K562 (cell line): ENCODE measurements around the gene EVC. TPM values are rescaled to one million over a fixed set of nuclear protein-coding genes. Genes with fewer than 3 reads are reported as not detected.

Source experiments
- ATAC-seq: fragments of 200-7000 bp; cut with Tn5 transposase; 3 replicates; pipeline ENCODE4 v1.9.1; 2020; ENCODE audit warnings: moderate library complexity
- BruUV-seq: library from RNA; stranded (reverse); fragments of 400-500 nt; replicated peaks from 2 replicates; lab custom pipeline; 2021; lab: Mats Ljungman, UMichigan
- CTCF ChIA-PET: fragments of 300-600 bp; formaldehyde crosslinking; extraction: SDS; loops from one replicate; lab custom pipeline; 2021; ENCODE audit warnings: low intra/inter-chr PET ratio; lab: Yijun Ruan, JAX
- POLR2A ChIA-PET: fragments of 300-600, 350-650 bp; sonication (Branson Sonifier 250); formaldehyde crosslinking; extraction: SDS; loops from one replicate; lab custom pipeline; 2021; ENCODE audit warnings: antibody characterized with exemption, inconsistent platforms; lab: Yijun Ruan, JAX
- DNase-seq, 4 experiments: peaks; one replicate each; pipeline versions ENCODE4 v3.0.0 to v3.0.0-alpha.2; 2011 to 2018; ENCODE audit warnings: low spot score in 3 of 4, mixed read lengths in 3 of 4; ENCODE audit errors: extremely low read depth in 1 of 4
- FAIRE-seq: peaks from 2 replicates; lab custom pipeline; 2011; peaks lifted over from hg19 to GRCh38; lab: Jason Lieb, UNC
- H2AFZ ChIP-seq: 2 replicates; pipeline ENCODE4 v1.6.0; 2011; ENCODE audit warnings: low read depth, low read length, control low read depth, inconsistent platforms
- H3K27ac ChIP-seq: fragments of 200-600 bp; 3 replicates; pipeline ENCODE4 v1.8.0; 2011; ENCODE audit warnings: low read depth, mild to moderate bottlenecking, control low read depth, inconsistent platforms, low read length, moderate library complexity, mixed read lengths; ENCODE audit errors: extremely low read depth
- H3K27me3 ChIP-seq, 2 experiments: fragments of 300-600 bp in 1 of 2; 2 replicates in 1 of 2; 3 replicates in 1 of 2; pipeline versions ENCODE4 v1.6.0 to v1.8.0; 2011; ENCODE audit warnings: inconsistent platforms in 2 of 2, low read length in 2 of 2, mild to moderate bottlenecking in 1 of 2, mixed read lengths in 1 of 2, moderate library complexity in 1 of 2; ENCODE audit not compliant: control insufficient read depth in 2 of 2, insufficient read depth in 2 of 2
- H3K36me3 ChIP-seq: fragments of 300-600 bp; 3 replicates; pipeline ENCODE4 v1.8.0; 2011; ENCODE audit warnings: mild to moderate bottlenecking, low read length, inconsistent platforms; ENCODE audit not compliant: control insufficient read depth, insufficient read depth
- H3K4me1 ChIP-seq, 2 experiments: fragments of 200-600 bp in 1 of 2; replicated peaks in 1 of 2; 2 replicates in 1 of 2; 3 replicates in 1 of 2; pipeline versions ENCODE4 v1.5.1 to v1.8.0; 2011; ENCODE audit warnings: inconsistent platforms in 2 of 2, low read length in 2 of 2, mild to moderate bottlenecking in 1 of 2, mixed read lengths in 1 of 2, moderate library complexity in 1 of 2; ENCODE audit not compliant: control insufficient read depth in 2 of 2, insufficient read depth in 2 of 2
- H3K4me2 ChIP-seq: 2 replicates; pipeline ENCODE4 v1.6.1; 2011; ENCODE audit warnings: low read length, control low read depth, inconsistent platforms, mixed read lengths; ENCODE audit not compliant: insufficient read depth
- H3K4me3 ChIP-seq: fragments of 200-600 bp; sonication (generic), shearing (Covaris generic); 2 replicates; pipeline ENCODE4 v1.5.1; 2016; ENCODE audit warnings: control low read depth, inconsistent platforms
- H3K79me2 ChIP-seq: fragments of 200-600 bp; 3 replicates; pipeline ENCODE4 v1.8.0; 2011; ENCODE audit warnings: low read length, inconsistent platforms; ENCODE audit not compliant: control insufficient read depth, insufficient read depth
- H3K9ac ChIP-seq, 2 experiments: 2 replicates each; pipeline versions ENCODE4 v1.6.0 to v1.6.1; 2011; ENCODE audit warnings: low read depth in 2 of 2, low read length in 2 of 2, control low read depth in 1 of 2, inconsistent platforms in 1 of 2, mild to moderate bottlenecking in 1 of 2, mixed read lengths in 1 of 2; ENCODE audit not compliant: insufficient read depth in 1 of 2
- H3K9me1 ChIP-seq: one replicate; pipeline ENCODE4 v1.6.0; 2011; ENCODE audit warnings: inconsistent platforms, mild to moderate bottlenecking, low read length, moderate library complexity; ENCODE audit not compliant: control insufficient read depth, insufficient read depth
- H3K9me3 ChIP-seq: replicated peaks from 2 replicates; pipeline ENCODE4 v1.5.1; 2011; ENCODE audit warnings: low read depth, low read length, inconsistent platforms; ENCODE audit not compliant: control insufficient read depth, insufficient read depth
- H4K20me1 ChIP-seq: replicated peaks from 2 replicates; pipeline ENCODE4 v1.6.1; 2011; ENCODE audit warnings: low read length, inconsistent platforms, mixed read lengths; ENCODE audit not compliant: control insufficient read depth, insufficient read depth
- CEBPB ChIP-seq: fragments of 450-650 bp; IDR thresholded peaks from 2 replicates; pipeline ENCODE4 v1.6.1; 2016; ENCODE audit warnings: missing genetic modification characterization, missing compliant biosample characterization
- CEBPG ChIP-seq, 3 experiments: fragments of 200-800 bp in 1 of 3; sonication (Bioruptor generic) in 1 of 3; sonication (generic) in 1 of 3; formaldehyde crosslinking in 1 of 3; IDR thresholded peaks in 2 of 3; conservative IDR thresholded peaks in 1 of 3; 2 replicates each; pipeline versions ENCODE4 v1.6.1 to v1.8.0; 2016 to 2022; ENCODE audit warnings: missing compliant biosample characterization in 2 of 3, missing genetic modification characterization in 2 of 3, mild to moderate bottlenecking in 1 of 3, missing genetic modification reagents in 1 of 3
- PHTF2 ChIP-seq: fragments of 250-450 bp; sonication (Bioruptor Pico); IDR thresholded peaks from 2 replicates; pipeline ENCODE4 v1.5.0; 2021; ENCODE audit warnings: mild to moderate bottlenecking
- RFX1 ChIP-seq: fragments of 450-650 bp; IDR thresholded peaks from 2 replicates; pipeline ENCODE4 v1.6.1; 2016; ENCODE audit warnings: mild to moderate bottlenecking, moderate library complexity
- WGBS: fragments of 100-300 bp; shearing (Covaris generic); methylation state at CpG from one replicate; pipeline ENCODE4 v1.1.6; 2016; ENCODE audit warnings: low coverage, mixed read lengths; ENCODE audit not compliant: insufficient coverage; ENCODE audit errors: missing lambda C conversion rate; 5-methylcytosine and 5-hydroxymethylcytosine counted together
- in situ Hi-C: fragments of 300-500 bp; cut with MboI; formaldehyde crosslinking; loops from 4 replicates; pipeline ENCODE4 v1.15.0; 2018; ENCODE audit warnings: inconsistent platforms, mixed read lengths
- intact Hi-C: fragments of 100-400 bp; cut with micrococcal nuclease; formaldehyde crosslinking; loops from 2 replicates; pipeline ENCODE4 v1.14.2; 2022
- polyA plus RNA-seq, 8 experiments: library from polyadenylated mRNA; depleted of rRNA in 4 of 8; stranded (reverse) in 5 of 8; unstranded in 3 of 8; fragments of >200 nt; fragmentation: Nextera tagmentation in 2 of 8; fragmentation: Illumina TruSeq in 1 of 8; extraction: Ambion mirVana in 2 of 8; extraction: Trizol in 1 of 8; gene quantifications; 2 replicates each; pipeline versions ENCODE4 v1.2.1 to v1.2.3, GENCODE V29; 2011 to 2014; ENCODE audit warnings: inconsistent platforms in 1 of 8, missing spikeins in 1 of 8
- total RNA-seq, 7 experiments: library from RNA; depleted of rRNA in 6 of 7; stranded (reverse); fragments of >200 nt in 6 of 7; fragmentation: Illumina TruSeq in 2 of 7; extraction: Trizol in 2 of 7; gene quantifications; 2 replicates each; pipeline versions ENCODE4 v1.2.1 to v1.2.3, GENCODE V29; 2011 to 2021; ENCODE audit warnings: low replicate concordance in 1 of 7

Gene EVC
- total and polyA plus RNA-seq, 9 of the 15 experiments (the other 6 are each of a cell fraction or from before 2014, with no cell fraction given), result 0.03 to 3.2 (median 1.1) TPM

- in situ Hi-C loops (no loop called here), intact Hi-C loops (no loop called here)
- no peak overlapping the region for H3K4me2 ChIP-seq
- peaks cover 0 to 17% of the 10 kb centered on the region in 2 experiments; a peak in 2 of 5 replicates for H3K27me3 ChIP-seq
- no peaks in the 10 kb centered on the region; the same call in 1 of the 2 replicates for H4K20me1 ChIP-seq
- FAIRE-seq, result no peak
- no peaks in the 10 kb centered on the region for H3K79me2 ChIP-seq
- no peak for ATAC-seq
- H3K36me3 ChIP-seq, result no peaks in the 10 kb centered on the region
- H3K9me1 ChIP-seq, result no peaks in the 10 kb centered on the region
- no peak overlapping the region for H3K4me3 ChIP-seq
- no peak overlapping the region for H3K9ac ChIP-seq
- no peak for DNase-seq
- POLR2A ChIA-PET, result no interaction called here
- H3K4me1 ChIP-seq, result no peaks in the 10 kb centered on the region
- H3K27ac ChIP-seq, result no peak overlapping the region
- H3K9me3 ChIP-seq, result no peaks in the 10 kb centered on the region
- 0% methylated on average over 16 of the region's 16 CpGs for WGBS
- no peak overlapping the region for H2AFZ ChIP-seq
- no TSS peak for BruUV-seq
- CTCF ChIA-PET, result no interaction called here
- TF ChIP-seq RFX1, result peak; percentile 33; the same call in 1 of the 2 replicates
- TF ChIP-seq PHTF2, result no peak
- no peak for TF ChIP-seq CEBPG (CRISPR knock-in tag; IDR thresholded peaks at IDR 0.05)
- TF ChIP-seq CEBPG (tag; conservative IDR thresholded peaks at IDR 0.05 in 1 of 2, IDR thresholded peaks at IDR 0.05 in 1 of 2), result peak in 1 of 2 experiments; percentile 60; a peak in 2 of 4 replicates
- TF ChIP-seq CEBPB (tag), result peak; percentile 73
- TF ChIP-seq, all 486 proteins: peak for 3
Observed at GRCh38 chr4:5858020-5858769, 147.2 kb downstream of the EVC start.
